H1 (cell line): ENCODE data around the gene CELF2.

Source experiments
- CTCF ChIP-seq, 3 experiments: IDR thresholded peaks; 1 replicate in 2 of 3; 2 replicates in 1 of 3; pipeline versions ENCODE4 v1.5.1 to v1.6.1; 2011; ENCODE audit warnings: low read length in 3 of 3, mild to moderate bottlenecking in 3 of 3, inconsistent platforms in 2 of 3, low read depth in 1 of 3, moderate library complexity in 1 of 3; ENCODE audit not compliant: insufficient read depth in 1 of 3; ENCODE audit errors: control extremely low read depth in 1 of 3
- EZH2 ChIP-seq: fragments of 200-600 bp; sonication (generic); IDR thresholded peaks from 2 replicates; pipeline ENCODE4 v1.7.1; 2012; ENCODE audit warnings: low read depth, mild to moderate bottlenecking, moderate library complexity, low read length, inconsistent platforms; ENCODE audit not compliant: severe bottlenecking
- POLR2AphosphoS5 ChIP-seq: IDR thresholded peaks from 2 replicates; pipeline ENCODE4 v1.6.1; 2011; ENCODE audit warnings: low read depth, low read length
- RFX5 ChIP-seq: IDR thresholded peaks from 2 replicates; pipeline ENCODE4 v1.6.1; 2011; ENCODE audit warnings: low read depth, low read length, improper control_type of control experiment, borderline replicate concordance
- SIN3A ChIP-seq, 2 experiments: IDR thresholded peaks in 1 of 2; conservative IDR thresholded peaks in 1 of 2; 2 replicates each; pipeline ENCODE4 v1.6.1; 2011 to 2012; ENCODE audit warnings: low read length in 2 of 2, improper control_type of control experiment in 1 of 2, low read depth in 1 of 2, mild to moderate bottlenecking in 1 of 2
- TBP ChIP-seq: IDR thresholded peaks from 2 replicates; pipeline ENCODE4 v1.6.1; 2011; ENCODE audit warnings: low read depth, low read length, improper control_type of control experiment

GRCh38 chr10:11300026-11300425 is 282.4 kb downstream of the CELF2 start:
- TF ChIP-seq CTCF (IDR thresholded peaks at IDR 0.05; ENCODE audit: control extremely low read depth in 1 of 3, insufficient read depth in 1 of 3, low read depth in 1 of 3, low read length in 3 of 3), result no peak
- no peak for TF ChIP-seq POLR2AphosphoS5
- TF ChIP-seq TBP, result no peak
- TF ChIP-seq RFX5, result no peak
- no peak for TF ChIP-seq SIN3A (conservative IDR thresholded peaks at IDR 0.05 in 1 of 2, IDR thresholded peaks at IDR 0.05 in 1 of 2; ENCODE audit: low read depth in 1 of 2, low read length in 2 of 2)
- TF ChIP-seq EZH2, result no peak
